Cardiac muscle cell (in vitro differentiated cells and primary cell): ENCODE data around the gene KCNIP3. TPM values are rescaled to one million over a fixed set of nuclear protein-coding genes. Genes with fewer than 3 reads are reported as not detected.

Experiments
- DNase-seq, 2 donors: peaks; one replicate each; pipeline versions ENCODE4 v3.0.0 to v3.0.0-alpha.2; 2010 to 2017; ENCODE audit warnings: low read depth in 1 of 2, low spot score in 1 of 2
- H3K27ac ChIP-seq: fragments of 200-600 bp; sonication (generic); 2 replicates; pipeline ENCODE4 v1.5.1; 2016
- H3K27me3 ChIP-seq: fragments of 200-600 bp; sonication (generic); 2 replicates; pipeline ENCODE4 v1.6.0; 2016; ENCODE audit warnings: control low read depth
- H3K36me3 ChIP-seq: fragments of 200-600 bp; sonication (generic); 2 replicates; pipeline ENCODE4 v1.5.1; 2016; ENCODE audit warnings: control low read depth
- H3K4me1 ChIP-seq: fragments of 200-600 bp; sonication (generic); 2 replicates; pipeline ENCODE4 v1.8.1; 2017; ENCODE audit warnings: low read depth, mild to moderate bottlenecking, mixed run types
- H3K4me3 ChIP-seq: fragments of 200-600 bp; sonication (generic); 2 replicates; pipeline ENCODE4 v1.5.1; 2016; ENCODE audit warnings: mild to moderate bottlenecking
- H3K9me3 ChIP-seq: fragments of 200-600 bp; sonication (generic); 2 replicates; pipeline ENCODE4 v1.5.1; 2017; ENCODE audit warnings: low read depth, mild to moderate bottlenecking, control low read depth
- CTCF ChIP-seq: IDR thresholded peaks from 2 replicates; pipeline ENCODE4 v1.5.1; 2012; ENCODE audit warnings: low read depth, mild to moderate bottlenecking, low read length
- polyA plus RNA-seq: library from polyadenylated mRNA; unstranded; fragments of >200 nt; fragmentation: Nextera tagmentation; extraction: Ambion mirVana; gene quantifications from 2 replicates; pipeline ENCODE4 v1.2.1, GENCODE V29; 2016
- total RNA-seq: library from RNA; depleted of rRNA; stranded (reverse); fragments of >200 nt; gene quantifications from 2 replicates; pipeline ENCODE4 v1.2.3, GENCODE V29; 2016

The KCNIP3 gene
- total and polyA plus RNA-seq, 2 experiments from 2014 or later = 1.2 to 5.2 TPM

GRCh38 chr2:95311815-95312542, 14.8 kb downstream of the KCNIP3 start:
- Histone ChIP-seq H3K27me3 (no peaks in the 10 kb centered on the region), H3K4me1 (peaks cover 5% of the 10 kb centered on the region), H3K9me3 (no peaks in the 10 kb centered on the region), H3K36me3 (no peaks in the 10 kb centered on the region), H3K4me3 (no peak overlapping the region), H3K27ac (no peak overlapping the region)
- no peak for TF ChIP-seq CTCF
- DNase-seq = no peak

GRCh38 chr2:95312543-95313201, 15.5 kb downstream of the KCNIP3 start:
- peaks cover 9% of the 10 kb centered on the region for H3K4me1 ChIP-seq
- H3K9me3 ChIP-seq = no peaks in the 10 kb centered on the region

GRCh38 chr2:95313296-95314131, 16.4 kb downstream of the KCNIP3 start:
- no peaks in the 10 kb centered on the region for H3K9me3 ChIP-seq
- H3K27me3 ChIP-seq = no peaks in the 10 kb centered on the region
- H3K4me1 ChIP-seq = peaks cover 9% of the 10 kb centered on the region
- TF ChIP-seq CTCF = no peak
- DNase-seq = no peak
- H3K27ac ChIP-seq = no peak overlapping the region
- H3K4me3 ChIP-seq = no peak overlapping the region
- no peaks in the 10 kb centered on the region for H3K36me3 ChIP-seq

More at GRCh38 chr2:95312543-95313201, 15.5 kb downstream of the KCNIP3 start:
- Histone ChIP-seq H3K4me3 (no peak overlapping the region), H3K27ac (no peak overlapping the region), H3K27me3 (no peaks in the 10 kb centered on the region), H3K36me3 (no peaks in the 10 kb centered on the region)
- DNase-seq = no peak
- no peak for TF ChIP-seq CTCF

GRCh38 chr2:95314598-95314963, 17.4 kb downstream of the KCNIP3 start:
- peaks cover 9% of the 10 kb centered on the region for H3K4me1 ChIP-seq
- H3K36me3 ChIP-seq = no peaks in the 10 kb centered on the region
- no peak for DNase-seq
- no peak overlapping the region for H3K27ac ChIP-seq
- TF ChIP-seq CTCF = no peak
- no peak overlapping the region for H3K4me3 ChIP-seq
- no peaks in the 10 kb centered on the region for H3K9me3 ChIP-seq
- no peaks in the 10 kb centered on the region for H3K27me3 ChIP-seq

GRCh38 chr2:95314964-95315611, 17.9 kb downstream of the KCNIP3 start:
- H3K4me1 ChIP-seq = peaks cover 9% of the 10 kb centered on the region
- no peak overlapping the region for H3K27ac ChIP-seq
- DNase-seq = peak; percentile 30 to 53
- H3K9me3 ChIP-seq = no peaks in the 10 kb centered on the region
- no peak overlapping the region for H3K4me3 ChIP-seq
- no peaks in the 10 kb centered on the region for H3K36me3 ChIP-seq
- no peaks in the 10 kb centered on the region for H3K27me3 ChIP-seq
- TF ChIP-seq CTCF = peak; percentile 55
